HepG2 (cell line): Measurements from ENCODE around the gene GLYATL3.

ENCODE experiments used
- CCAR2 ChIP-seq: fragments of 200-400 bp; formaldehyde crosslinking; optimal IDR thresholded peaks from 2 replicates; pipeline ENCODE3; 2018; ENCODE audit warnings: low read depth, mild to moderate bottlenecking, low read length, moderate library complexity
- CREB1 ChIP-seq, 2 experiments: fragments of 450-650 bp in 1 of 2; IDR thresholded peaks; 2 replicates each; pipeline ENCODE4 v1.6.1; 2016 to 2017; ENCODE audit warnings: control low read depth in 1 of 2, mild to moderate bottlenecking in 1 of 2, missing compliant biosample characterization in 1 of 2, missing genetic modification characterization in 1 of 2
- GATAD2A ChIP-seq: IDR thresholded peaks from 2 replicates; pipeline ENCODE4 v1.6.1; 2016
- GFI1 ChIP-seq: sonication (generic); formaldehyde crosslinking; IDR thresholded peaks from 2 replicates; pipeline ENCODE4 v1.5.0; 2020; ENCODE audit warnings: missing genetic modification reagents, mild to moderate bottlenecking, borderline replicate concordance
- KDM5B ChIP-seq: sonication (generic); formaldehyde crosslinking; IDR thresholded peaks from 2 replicates; pipeline ENCODE4 v1.4.0; 2020; ENCODE audit warnings: missing genetic modification reagents, mild to moderate bottlenecking, borderline replicate concordance
- POLR2A ChIP-seq, 2 experiments: IDR thresholded peaks; 2 replicates each; pipeline ENCODE4 v1.6.1; 2011; ENCODE audit warnings: low read depth in 2 of 2, low read length in 2 of 2, mild to moderate bottlenecking in 1 of 2, moderate library complexity in 1 of 2; ENCODE audit not compliant: insufficient read depth in 1 of 2
- RAD21 ChIP-seq: fragments of 450-650 bp; formaldehyde crosslinking; IDR thresholded peaks from 2 replicates; pipeline ENCODE4 v1.5.0; 2020; ENCODE audit warnings: mild to moderate bottlenecking
- SMC3 ChIP-seq: IDR thresholded peaks from 2 replicates; pipeline ENCODE4 v1.6.1; 2011; ENCODE audit warnings: low read length, improper control_type of control experiment
- ZFP37 ChIP-seq: sonication (generic); formaldehyde crosslinking; IDR thresholded peaks from 2 replicates; pipeline ENCODE4 v1.4.0; 2020; ENCODE audit warnings: missing genetic modification reagents, borderline replicate concordance
- TF ChIP-seq, protein P1 (sequence below): IDR thresholded peaks from 2 replicates; pipeline ENCODE4 v1.6.1; 2016; ENCODE audit warnings: low read depth, control low read depth
- TF ChIP-seq, protein P2 (sequence below): sonication (generic); formaldehyde crosslinking; IDR thresholded peaks from 2 replicates; pipeline ENCODE4 v1.5.0; 2020; ENCODE audit warnings: mild to moderate bottlenecking, missing genetic modification reagents, moderate library complexity

DNA sequence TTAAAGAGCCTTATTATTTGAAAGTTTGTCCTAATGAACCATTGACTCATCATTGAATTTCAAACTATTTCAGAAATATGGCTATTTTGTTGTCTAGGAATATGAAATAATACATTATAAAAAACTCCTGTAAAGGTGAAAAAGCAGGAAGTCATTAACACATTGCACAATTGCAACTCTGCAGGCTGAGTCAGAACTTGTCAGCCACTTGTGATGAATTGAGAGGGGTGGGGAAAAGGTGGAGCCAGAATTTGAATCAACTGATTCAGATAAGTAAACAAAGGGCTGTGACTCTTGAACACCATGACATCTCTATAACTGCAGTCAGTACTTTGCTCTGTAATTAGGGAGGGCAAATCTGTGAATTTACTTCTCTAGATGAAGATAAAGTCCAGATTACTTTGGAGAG is 56.7 kb downstream of the GLYATL3 start:
- TF ChIP-seq ZFP37 (CRISPR knock-in tag) (no peak), CCAR2 (no peak), CREB1 (IDR thresholded peaks at IDR 0.05) (no peak), CREB1 (CRISPR knock-in tag; IDR thresholded peaks at IDR 0.05) (peak; percentile 54), POLR2A (IDR thresholded peaks at IDR 0.05; ENCODE audit: insufficient read depth in 1 of 2, low read depth in 2 of 2, low read length in 2 of 2) (no peak), GATAD2A (CRISPR knock-in tag) (peak; percentile 73), GFI1 (CRISPR knock-in tag) (peak; percentile 94), KDM5B (CRISPR knock-in tag) (no peak), SMC3 (no peak), RAD21 (CRISPR knock-in tag) (no peak)
- TF ChIP-seq, protein P1, sequence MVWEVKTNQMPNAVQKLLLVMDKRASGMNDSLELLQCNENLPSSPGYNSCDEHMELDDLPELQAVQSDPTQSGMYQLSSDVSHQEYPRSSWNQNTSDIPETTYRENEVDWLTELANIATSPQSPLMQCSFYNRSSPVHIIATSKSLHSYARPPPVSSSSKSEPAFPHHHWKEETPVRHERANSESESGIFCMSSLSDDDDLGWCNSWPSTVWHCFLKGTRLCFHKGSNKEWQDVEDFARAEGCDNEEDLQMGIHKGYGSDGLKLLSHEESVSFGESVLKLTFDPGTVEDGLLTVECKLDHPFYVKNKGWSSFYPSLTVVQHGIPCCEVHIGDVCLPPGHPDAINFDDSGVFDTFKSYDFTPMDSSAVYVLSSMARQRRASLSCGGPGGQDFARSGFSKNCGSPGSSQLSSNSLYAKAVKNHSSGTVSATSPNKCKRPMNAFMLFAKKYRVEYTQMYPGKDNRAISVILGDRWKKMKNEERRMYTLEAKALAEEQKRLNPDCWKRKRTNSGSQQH (CRISPR knock-in tag) = no peak
- TF ChIP-seq, protein P2, sequence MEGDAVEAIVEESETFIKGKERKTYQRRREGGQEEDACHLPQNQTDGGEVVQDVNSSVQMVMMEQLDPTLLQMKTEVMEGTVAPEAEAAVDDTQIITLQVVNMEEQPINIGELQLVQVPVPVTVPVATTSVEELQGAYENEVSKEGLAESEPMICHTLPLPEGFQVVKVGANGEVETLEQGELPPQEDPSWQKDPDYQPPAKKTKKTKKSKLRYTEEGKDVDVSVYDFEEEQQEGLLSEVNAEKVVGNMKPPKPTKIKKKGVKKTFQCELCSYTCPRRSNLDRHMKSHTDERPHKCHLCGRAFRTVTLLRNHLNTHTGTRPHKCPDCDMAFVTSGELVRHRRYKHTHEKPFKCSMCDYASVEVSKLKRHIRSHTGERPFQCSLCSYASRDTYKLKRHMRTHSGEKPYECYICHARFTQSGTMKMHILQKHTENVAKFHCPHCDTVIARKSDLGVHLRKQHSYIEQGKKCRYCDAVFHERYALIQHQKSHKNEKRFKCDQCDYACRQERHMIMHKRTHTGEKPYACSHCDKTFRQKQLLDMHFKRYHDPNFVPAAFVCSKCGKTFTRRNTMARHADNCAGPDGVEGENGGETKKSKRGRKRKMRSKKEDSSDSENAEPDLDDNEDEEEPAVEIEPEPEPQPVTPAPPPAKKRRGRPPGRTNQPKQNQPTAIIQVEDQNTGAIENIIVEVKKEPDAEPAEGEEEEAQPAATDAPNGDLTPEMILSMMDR = no peak
